Transverse colon (tissue), 4 donors: ENCODE data around the gene ADAMTS3. TPM values are rescaled to one million over a fixed set of nuclear protein-coding genes. Genes with fewer than 3 reads are reported as not detected.

Experiments
- DNase-seq: peaks from one replicate; pipeline ENCODE4 v3.0.0-alpha.2; 2019
- H3K27ac ChIP-seq, 4 donors: fragments of 200-600 bp; sonication (generic); 2 replicates each; pipeline ENCODE4 v1.5.1; 2016 to 2018; ENCODE audit warnings: inconsistent platforms in 4 of 4
- H3K27me3 ChIP-seq: fragments of 200-600 bp; sonication (generic); 2 replicates; pipeline ENCODE4 v1.5.1; 2017; ENCODE audit warnings: inconsistent platforms
- H3K36me3 ChIP-seq, 4 donors: fragments of 200-600 bp; sonication (generic); 2 replicates each; pipeline ENCODE4 v1.5.1; 2017 to 2019; ENCODE audit warnings: inconsistent platforms in 4 of 4
- H3K4me1 ChIP-seq, 4 donors: fragments of 200-600 bp; sonication (generic); 2 replicates each; pipeline ENCODE4 v1.5.1; 2017 to 2020; ENCODE audit warnings: inconsistent platforms in 4 of 4
- H3K4me3 ChIP-seq, 4 donors: fragments of 200-600 bp; sonication (generic); 1 replicate in 1 of 4; 2 replicates in 3 of 4; pipeline versions ENCODE4 v1.5.1 to v1.6.1; 2017 to 2019; ENCODE audit warnings: inconsistent platforms in 4 of 4
- H3K9me3 ChIP-seq, 2 donors: fragments of 200-600 bp; sonication (generic); 2 replicates each; pipeline ENCODE4 v1.5.1; 2017 to 2019; ENCODE audit warnings: inconsistent platforms in 2 of 2
- CTCF ChIP-seq, 5 experiments: fragments of 200-600 bp in 3 of 5; fragments of 450-650 bp in 2 of 5; sonication (generic) in 3 of 5; IDR thresholded peaks; 1 replicate in 2 of 5; 2 replicates in 3 of 5; pipeline ENCODE4 v1.5.1; 2016 to 2017; ENCODE audit warnings: antibody characterized with exemption in 5 of 5, inconsistent platforms in 3 of 5, mild to moderate bottlenecking in 2 of 5, moderate library complexity in 1 of 5
- EP300 ChIP-seq: sonication (generic); formaldehyde crosslinking; IDR thresholded peaks from one replicate; pipeline ENCODE4 v1.6.1; 2017; ENCODE audit warnings: antibody characterized with exemption, low read depth
- POLR2A ChIP-seq: fragments of 450-650 bp; IDR thresholded peaks from one replicate; pipeline ENCODE4 v1.6.1; 2016; ENCODE audit warnings: antibody characterized with exemption, mild to moderate bottlenecking, moderate library complexity
- POLR2AphosphoS5 ChIP-seq, 3 donors: sonication (generic); formaldehyde crosslinking; IDR thresholded peaks; one replicate each; pipeline ENCODE4 v1.6.1; 2016; ENCODE audit warnings: antibody characterized with exemption in 3 of 3
- WGBS, 2 donors: methylation state at CpG; one replicate each; pipeline ENCODE4 v1.1.5; 2018; ENCODE audit warnings: low coverage in 1 of 2; 5-methylcytosine and 5-hydroxymethylcytosine counted together
- in situ Hi-C, 4 donors: fragments of 200-750 bp; cut with MboI; loops; one replicate each; pipeline versions ENCODE4 v1.15.0 to v1.15.1; 2017; ENCODE audit warnings: low sequenced_read_pairs in 3 of 4, low pct_ligation_motif_present in 1 of 4, low pct_unique_long_range_greater_than_20kb in 1 of 4
- intact Hi-C: fragments of 100-400 bp; cut with DNase I; formaldehyde crosslinking; loops from one replicate; pipeline ENCODE4 v1.15.1; 2023; ENCODE audit warnings: low total_unique reads
- total RNA-seq, 4 donors: library from RNA; depleted of rRNA; stranded (reverse); fragments of >200 nt; gene quantifications; one replicate each; pipeline ENCODE4 v1.1.0, GENCODE V29; 2016

The ADAMTS3 gene
- total RNA-seq, 4 donors from 2014 or later, result 0.14 to 0.64 TPM; not detected in 2

GRCh38 chr4:72301759-72302158, 267.3 kb downstream of the ADAMTS3 start:
- Histone ChIP-seq H3K36me3 (no peaks in the 10 kb centered on the region), H3K4me3 (no peak overlapping the region), H3K27me3 (no peaks in the 10 kb centered on the region), H3K27ac (no peak overlapping the region), H3K9me3 (no peaks in the 10 kb centered on the region), H3K4me1 (no peaks in the 10 kb centered on the region)
- TF ChIP-seq CTCF (IDR thresholded peaks at IDR 0.05) (no peak), POLR2AphosphoS5 (IDR thresholded peaks at IDR 0.05) (no peak), EP300 (no peak), POLR2A (no peak)
- intact Hi-C loops (no loop called here), in situ Hi-C loops (loop anchor here in 2 of 4 donors (25.0 kb wide), 2 partner anchors 161 to 564 kb away; no protein-coding TSS in a partner anchor)
- WGBS, 2 donors, result 98 to 100% methylated on average over 2 of the region's 2 CpGs
- DNase-seq, result no peak

- no peak for DNase-seq
- TF ChIP-seq POLR2AphosphoS5 (IDR thresholded peaks at IDR 0.05) (no peak), CTCF (IDR thresholded peaks at IDR 0.05) (no peak), EP300 (no peak), POLR2A (no peak)
- intact Hi-C loops, result no loop called here
- H3K27me3 ChIP-seq, result no peaks in the 10 kb centered on the region
- no peaks in the 10 kb centered on the region for H3K36me3 ChIP-seq
- in situ Hi-C loops, result loop anchor here in 2 of 4 donors (25.0 kb wide), 2 partner anchors 162 to 563 kb away; no protein-coding TSS in a partner anchor
- no peaks in the 10 kb centered on the region for H3K4me1 ChIP-seq
- no peak overlapping the region for H3K27ac ChIP-seq
- H3K9me3 ChIP-seq, result no peaks in the 10 kb centered on the region
- no peak overlapping the region for H3K4me3 ChIP-seq
- 68 to 75% methylated on average over 1 of the region's 1 CpG for WGBS, 2 donors
Observed at GRCh38 chr4:72300126-72300525, 268.9 kb downstream of the ADAMTS3 start.

- Histone ChIP-seq H3K4me1 (no peaks in the 10 kb centered on the region), H3K9me3 (no peaks in the 10 kb centered on the region), H3K27ac (no peak overlapping the region), H3K36me3 (no peaks in the 10 kb centered on the region), H3K27me3 (no peaks in the 10 kb centered on the region), H3K4me3 (no peak overlapping the region)
- DNase-seq, result no peak
- in situ Hi-C loops (loop anchor here in 2 of 4 donors (25.0 kb wide), 1 partner anchor 716 kb away; no protein-coding TSS in a partner anchor), intact Hi-C loops (no loop called here)
- no peak for TF ChIP-seq POLR2A
- peak in 4 of 5 experiments; percentile 40 to 63 (median 52) for TF ChIP-seq CTCF (IDR thresholded peaks at IDR 0.05)
- 25 to 33% methylated on average over 5 of the region's 5 CpGs for WGBS, 2 donors
Observed at GRCh38 chr4:72295966-72296557, 273.0 kb downstream of the ADAMTS3 start.

- 93 to 95% methylated on average over 3 to 9 of the region's 9 CpGs for WGBS, 2 donors
- in situ Hi-C loops, result loop anchor here in 2 of 4 donors (25.0 kb wide), 1 partner anchor 722 kb away; no protein-coding TSS in a partner anchor
Observed at GRCh38 chr4:72290737-72291136, 278.3 kb downstream of the ADAMTS3 start.

More at GRCh38 chr4:72290737-72291136, 278.3 kb downstream of the ADAMTS3 start:
- Histone ChIP-seq H3K9me3 (no peaks in the 10 kb centered on the region), H3K4me3 (no peak overlapping the region), H3K36me3 (no peaks in the 10 kb centered on the region), H3K4me1 (no peaks in the 10 kb centered on the region), H3K27ac (no peak overlapping the region), H3K27me3 (no peaks in the 10 kb centered on the region)
- no peak for TF ChIP-seq POLR2A
- TF ChIP-seq POLR2AphosphoS5 (IDR thresholded peaks at IDR 0.05), result no peak
- no peak for TF ChIP-seq EP300
- TF ChIP-seq CTCF (IDR thresholded peaks at IDR 0.05), result no peak
- intact Hi-C loops, result loop anchor here (5.0 kb wide), 1 partner anchor 1022 kb away; no protein-coding TSS in a partner anchor
- DNase-seq, result no peak
